B cell (primary cell): ENCODE results near the gene SOX9.

Source experiments
- EZH2 ChIP-seq: IDR thresholded peaks from 2 replicates; pipeline ENCODE4 v1.6.1; 2012; ENCODE audit warnings: borderline replicate concordance, low read depth, mild to moderate bottlenecking, moderate library complexity, low read length; ENCODE audit not compliant: insufficient read depth, poor library complexity, severe bottlenecking
- TF ChIP-seq, protein P1 (sequence below): fragments of 200-600 bp; IDR thresholded peaks from one replicate; pipeline ENCODE4 v1.8.0; 2022; ENCODE audit warnings: antibody characterized with exemption, mild to moderate bottlenecking

DNA sequence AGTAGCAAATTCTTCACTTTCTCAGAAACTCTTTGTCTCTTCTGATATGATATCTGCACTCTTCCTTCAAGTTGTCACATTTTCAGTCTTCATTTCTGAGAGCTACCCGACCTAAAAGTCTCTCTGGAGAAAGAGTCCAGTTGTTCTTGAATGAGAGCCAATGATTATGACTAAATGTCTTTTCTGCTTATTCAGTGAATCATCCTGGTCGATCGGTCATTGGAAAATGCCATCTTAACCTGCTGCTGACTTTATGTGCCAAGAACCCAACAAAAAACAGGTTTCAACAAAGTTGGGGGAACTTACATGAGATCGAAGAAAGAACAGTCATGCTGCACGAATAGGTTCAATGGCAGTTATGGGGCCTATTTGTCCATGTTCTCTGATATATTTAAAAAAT, 15.9 kb downstream of the SOX9 start:
- TF ChIP-seq EZH2, result no peak
- TF ChIP-seq, protein P1, sequence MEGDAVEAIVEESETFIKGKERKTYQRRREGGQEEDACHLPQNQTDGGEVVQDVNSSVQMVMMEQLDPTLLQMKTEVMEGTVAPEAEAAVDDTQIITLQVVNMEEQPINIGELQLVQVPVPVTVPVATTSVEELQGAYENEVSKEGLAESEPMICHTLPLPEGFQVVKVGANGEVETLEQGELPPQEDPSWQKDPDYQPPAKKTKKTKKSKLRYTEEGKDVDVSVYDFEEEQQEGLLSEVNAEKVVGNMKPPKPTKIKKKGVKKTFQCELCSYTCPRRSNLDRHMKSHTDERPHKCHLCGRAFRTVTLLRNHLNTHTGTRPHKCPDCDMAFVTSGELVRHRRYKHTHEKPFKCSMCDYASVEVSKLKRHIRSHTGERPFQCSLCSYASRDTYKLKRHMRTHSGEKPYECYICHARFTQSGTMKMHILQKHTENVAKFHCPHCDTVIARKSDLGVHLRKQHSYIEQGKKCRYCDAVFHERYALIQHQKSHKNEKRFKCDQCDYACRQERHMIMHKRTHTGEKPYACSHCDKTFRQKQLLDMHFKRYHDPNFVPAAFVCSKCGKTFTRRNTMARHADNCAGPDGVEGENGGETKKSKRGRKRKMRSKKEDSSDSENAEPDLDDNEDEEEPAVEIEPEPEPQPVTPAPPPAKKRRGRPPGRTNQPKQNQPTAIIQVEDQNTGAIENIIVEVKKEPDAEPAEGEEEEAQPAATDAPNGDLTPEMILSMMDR, result no peak
